Hepatocyte (in vitro differentiated cells): ENCODE results near the gene LCE2D.

Experiments used
- EZH2phosphoT487 ChIP-seq: fragments of 200-600 bp; sonication (generic); IDR thresholded peaks from one replicate; pipeline ENCODE4 v1.6.1; 2018; ENCODE audit warnings: antibody characterized with exemption, mild to moderate bottlenecking, low read depth, moderate library complexity; ENCODE audit not compliant: unreplicated experiment, severe bottlenecking
- TF ChIP-seq, protein P1 (sequence below): fragments of 200-600 bp; sonication (generic); IDR thresholded peaks from 2 replicates; pipeline ENCODE4 v1.5.1; 2016; ENCODE audit warnings: antibody characterized with exemption, mild to moderate bottlenecking; ENCODE audit not compliant: poor library complexity

DNA sequence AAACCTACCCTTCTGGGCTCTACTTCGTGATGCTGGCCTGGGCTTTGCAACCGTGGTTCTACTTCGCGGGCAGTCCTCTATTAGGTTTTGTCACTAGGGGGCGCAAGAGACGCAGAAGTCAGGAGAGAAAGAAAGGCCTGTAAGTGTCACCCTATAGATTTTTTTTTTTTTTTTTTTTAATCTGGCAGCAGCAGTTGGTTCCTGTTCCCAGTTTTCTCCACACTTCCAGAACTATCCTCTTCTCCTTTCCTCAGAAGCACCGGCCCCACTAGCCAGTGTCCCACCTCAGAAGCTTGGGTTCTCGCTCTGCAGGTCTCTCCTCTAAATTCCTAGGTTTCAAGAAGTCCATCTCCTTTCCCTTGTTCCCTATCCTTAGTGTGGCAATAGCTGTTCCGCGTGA is 9.1 kb upstream of the LCE2D start:
- TF ChIP-seq, protein P1, sequence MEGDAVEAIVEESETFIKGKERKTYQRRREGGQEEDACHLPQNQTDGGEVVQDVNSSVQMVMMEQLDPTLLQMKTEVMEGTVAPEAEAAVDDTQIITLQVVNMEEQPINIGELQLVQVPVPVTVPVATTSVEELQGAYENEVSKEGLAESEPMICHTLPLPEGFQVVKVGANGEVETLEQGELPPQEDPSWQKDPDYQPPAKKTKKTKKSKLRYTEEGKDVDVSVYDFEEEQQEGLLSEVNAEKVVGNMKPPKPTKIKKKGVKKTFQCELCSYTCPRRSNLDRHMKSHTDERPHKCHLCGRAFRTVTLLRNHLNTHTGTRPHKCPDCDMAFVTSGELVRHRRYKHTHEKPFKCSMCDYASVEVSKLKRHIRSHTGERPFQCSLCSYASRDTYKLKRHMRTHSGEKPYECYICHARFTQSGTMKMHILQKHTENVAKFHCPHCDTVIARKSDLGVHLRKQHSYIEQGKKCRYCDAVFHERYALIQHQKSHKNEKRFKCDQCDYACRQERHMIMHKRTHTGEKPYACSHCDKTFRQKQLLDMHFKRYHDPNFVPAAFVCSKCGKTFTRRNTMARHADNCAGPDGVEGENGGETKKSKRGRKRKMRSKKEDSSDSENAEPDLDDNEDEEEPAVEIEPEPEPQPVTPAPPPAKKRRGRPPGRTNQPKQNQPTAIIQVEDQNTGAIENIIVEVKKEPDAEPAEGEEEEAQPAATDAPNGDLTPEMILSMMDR, result no peak
- no peak for TF ChIP-seq EZH2phosphoT487
